Naive thymus-derived CD4-positive, alpha-beta T cell (primary cell): ENCODE data around the gene MAP2K3. TPM values are rescaled to one million over a fixed set of nuclear protein-coding genes. Genes with fewer than 3 reads are reported as not detected.
"Not testable (repeated sequence)": the region's sequence is repeated elsewhere in the genome, so short reads cannot be mapped to it uniquely, and the experiment has no call there.

Experiments
- ATAC-seq: fragments of 150-1000 bp; cut with Tn5 transposase; 2 replicates; pipeline ENCODE4 v1.10.0; 2021; ENCODE audit warnings: mild to moderate bottlenecking, moderate library complexity
- CTCF ChIA-PET: fragments of 350-600 bp; sonication (Branson Sonifier 250); formaldehyde crosslinking; loops from one replicate; lab custom pipeline; 2021; ENCODE audit warnings: antibody characterized with exemption; lab: Charles Lee
- POLR2A ChIA-PET: fragments of 350-600 bp; sonication (Branson Sonifier 250); formaldehyde crosslinking; loops from one replicate; lab custom pipeline; 2021; ENCODE audit warnings: antibody characterized with exemption, inconsistent platforms; lab: Charles Lee
- DNase-seq, 9 donors: peaks; one replicate each; pipeline versions ENCODE4 v3.0.0 to v3.0.0-alpha.2; 2020 to 2022; ENCODE audit warnings: mixed read lengths in 1 of 9
- H3K27ac ChIP-seq: one replicate; pipeline ENCODE4 v1.7.0; 2013; ENCODE audit warnings: mild to moderate bottlenecking, low read depth, low read length, moderate library complexity
- H3K27me3 ChIP-seq, 2 donors: one replicate each; pipeline ENCODE4 v1.7.0; 2013; ENCODE audit warnings: low read length in 2 of 2, mild to moderate bottlenecking in 2 of 2, moderate library complexity in 2 of 2; ENCODE audit not compliant: control insufficient read depth in 2 of 2, insufficient read depth in 2 of 2
- H3K36me3 ChIP-seq, 3 experiments: 1 replicate in 2 of 3; 2 replicates in 1 of 3; pipeline ENCODE4 v1.7.0; 2013; ENCODE audit warnings: low read length in 3 of 3, mild to moderate bottlenecking in 3 of 3, moderate library complexity in 1 of 3; ENCODE audit not compliant: insufficient read depth in 3 of 3, control insufficient read depth in 2 of 3
- H3K4me1 ChIP-seq, 2 donors: one replicate each; pipeline ENCODE4 v1.7.0; 2013; ENCODE audit warnings: low read length in 2 of 2, mild to moderate bottlenecking in 2 of 2, moderate library complexity in 1 of 2; ENCODE audit not compliant: control insufficient read depth in 2 of 2, insufficient read depth in 2 of 2
- H3K4me3 ChIP-seq: 2 replicates; pipeline ENCODE4 v1.7.0; 2013; ENCODE audit warnings: mild to moderate bottlenecking, low read length
- H3K9me3 ChIP-seq, 3 experiments: 1 replicate in 2 of 3; 2 replicates in 1 of 3; pipeline ENCODE4 v1.7.0; 2013; ENCODE audit warnings: low read length in 3 of 3; ENCODE audit not compliant: control insufficient read depth in 2 of 3
- H3K27ac Mint-ChIP-seq, 9 donors: one replicate each; pipeline ENCODE4 v1.8.0; 2020 to 2022; ENCODE audit warnings: mixed read lengths in 9 of 9, mild to moderate bottlenecking in 8 of 9, moderate library complexity in 5 of 9, inconsistent platforms in 2 of 9
- H3K27me3 Mint-ChIP-seq, 5 donors: one replicate each; pipeline ENCODE4 v1.8.0; 2021 to 2022; ENCODE audit warnings: mixed read lengths in 5 of 5, mild to moderate bottlenecking in 1 of 5
- H3K36me3 Mint-ChIP-seq, 5 donors: one replicate each; pipeline ENCODE4 v1.8.0; 2020 to 2022; ENCODE audit warnings: mixed read lengths in 5 of 5, mild to moderate bottlenecking in 3 of 5, inconsistent platforms in 1 of 5
- H3K4me1 Mint-ChIP-seq, 7 donors: one replicate each; pipeline ENCODE4 v1.8.0; 2020 to 2022; ENCODE audit warnings: mixed read lengths in 7 of 7, mild to moderate bottlenecking in 3 of 7, inconsistent platforms in 1 of 7
- H3K4me3 Mint-ChIP-seq, 10 donors: one replicate each; pipeline ENCODE4 v1.8.0; 2020 to 2022; ENCODE audit warnings: mild to moderate bottlenecking in 10 of 10, mixed read lengths in 10 of 10, moderate library complexity in 6 of 10, inconsistent platforms in 2 of 10
- H3K9me3 Mint-ChIP-seq, 11 donors: one replicate each; pipeline ENCODE4 v1.8.0; 2020 to 2022; ENCODE audit warnings: mixed read lengths in 11 of 11, mild to moderate bottlenecking in 4 of 11, inconsistent platforms in 1 of 11, moderate library complexity in 1 of 11
- intact Hi-C, 2 donors: fragments of 100-400 bp; cut with micrococcal nuclease; formaldehyde crosslinking; loops; one replicate each; pipeline ENCODE4 v1.15.1; 2023
- polyA plus RNA-seq, 2 donors: library from polyadenylated mRNA; unstranded; fragments of 300-500 nt; fragmentation: Illumina TruSeq; gene quantifications; one replicate each; pipeline ENCODE4 v1.2.3, GENCODE V29; 2021
- total RNA-seq, 6 experiments: library from RNA in 5 of 6; stranded (reverse) in 5 of 6; gene quantifications; 1 replicate in 5 of 6; 2 replicates in 1 of 6; pipeline ENCODE4 v1.2.3 and lab custom pipeline; 2021 to 2026

Gene MAP2K3
- total and polyA plus RNA-seq, 7 experiments from 2014 or later = 37.5 to 127 (median 47.7) TPM

DNA sequence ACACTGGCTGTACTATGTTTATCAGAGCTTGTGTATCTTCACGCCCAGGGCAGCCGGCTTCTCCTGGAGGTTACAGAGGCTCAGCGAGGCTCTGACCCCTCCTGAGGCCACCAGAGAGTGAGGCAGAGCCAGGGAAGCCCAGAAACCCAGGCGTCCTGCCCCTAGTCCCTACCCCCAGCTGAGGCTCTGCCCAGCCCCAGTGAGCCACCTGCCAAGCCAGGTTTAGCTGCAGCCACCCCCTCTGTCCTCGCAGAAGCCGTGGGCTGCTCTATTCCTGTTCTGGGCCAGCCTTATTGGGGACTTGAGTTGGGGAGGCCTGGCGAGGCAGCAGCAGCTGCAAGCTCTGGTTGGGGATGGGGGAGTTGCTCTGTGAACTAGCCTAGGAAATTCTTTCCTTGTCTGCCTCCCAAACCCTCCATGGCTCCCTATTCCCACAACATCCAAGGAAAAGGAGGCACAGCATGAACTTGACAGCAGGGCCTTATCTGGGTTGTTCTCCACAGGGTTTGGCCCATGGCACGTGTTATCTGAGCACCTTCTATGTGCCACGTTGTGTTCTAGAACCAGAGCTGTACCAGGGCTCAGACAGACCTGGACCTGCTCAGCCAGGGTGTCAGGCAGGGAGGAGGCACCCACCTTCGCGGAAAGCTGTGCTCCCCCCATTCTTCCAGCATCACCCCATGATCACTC is 35.3 kb downstream of the MAP2K3 start:
- intact Hi-C loops = loop anchor here in 1 of 2 donors (5.0 to 10.0 kb wide), 3 partner anchors 135 to 278 kb away; partner anchors contain the start of gene USP22
- H3K36me3 ChIP-seq, H3K4me1 Mint-ChIP-seq, DNase-seq, H3K4me3 ChIP-seq, H3K4me1 ChIP-seq, H3K4me3 Mint-ChIP-seq, H3K9me3 Mint-ChIP-seq, H3K9me3 ChIP-seq, H3K27ac ChIP-seq, ATAC-seq, H3K36me3 Mint-ChIP-seq, POLR2A ChIA-PET, H3K27me3 ChIP-seq: not testable (repeated sequence)
- Mint-ChIP-seq H3K27ac (peak overlapping the region in 1 of 9 donors; percentile 46), H3K27me3 (peaks cover 0 to 12% (median 6%) of the 10 kb centered on the region in 5 donors)
- CTCF ChIA-PET = interaction anchor here (0.7 kb wide), 1 partner anchor 377 kb away, joined by 3 read pairs; no protein-coding TSS in a partner anchor

DNA sequence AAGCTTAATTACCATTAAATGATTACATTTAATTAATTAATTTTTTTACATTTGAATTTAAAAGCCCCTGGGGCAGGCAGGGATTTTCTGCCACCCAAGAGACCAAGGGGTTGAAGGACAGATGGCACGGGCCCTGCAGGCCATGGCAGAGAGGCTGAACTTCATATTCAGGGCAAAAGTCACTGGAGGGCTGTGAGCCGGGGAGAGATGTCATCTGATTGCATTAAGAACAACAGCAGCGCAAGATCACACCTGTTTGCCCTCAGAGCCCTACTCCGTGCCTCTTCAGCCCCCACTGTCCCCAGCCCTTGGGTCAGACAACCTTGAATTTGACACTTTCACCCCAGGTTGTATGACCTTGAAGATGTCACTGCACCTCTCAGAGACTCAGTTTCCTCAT is 35.9 kb downstream of the MAP2K3 start:
- POLR2A ChIA-PET, H3K9me3 Mint-ChIP-seq, H3K36me3 Mint-ChIP-seq, H3K4me3 ChIP-seq, H3K27ac ChIP-seq, DNase-seq, H3K27me3 ChIP-seq, H3K4me1 ChIP-seq, H3K27ac Mint-ChIP-seq, H3K36me3 ChIP-seq, H3K9me3 ChIP-seq, ATAC-seq, H3K4me1 Mint-ChIP-seq: not testable (repeated sequence)
- CTCF ChIA-PET = interaction anchor here (0.7 kb wide), 1 partner anchor 377 kb away, joined by 3 read pairs; no protein-coding TSS in a partner anchor
- intact Hi-C loops = loop anchor here in 1 of 2 donors (5.0 to 10.0 kb wide), 2 partner anchors 134 to 278 kb away; partner anchors contain the start of gene USP22
- Mint-ChIP-seq H3K27me3 (peaks cover 0 to 16% (median 6%) of the 10 kb centered on the region in 5 donors), H3K4me3 (peak overlapping the region in 1 of 10 donors; percentile 25)

DNA sequence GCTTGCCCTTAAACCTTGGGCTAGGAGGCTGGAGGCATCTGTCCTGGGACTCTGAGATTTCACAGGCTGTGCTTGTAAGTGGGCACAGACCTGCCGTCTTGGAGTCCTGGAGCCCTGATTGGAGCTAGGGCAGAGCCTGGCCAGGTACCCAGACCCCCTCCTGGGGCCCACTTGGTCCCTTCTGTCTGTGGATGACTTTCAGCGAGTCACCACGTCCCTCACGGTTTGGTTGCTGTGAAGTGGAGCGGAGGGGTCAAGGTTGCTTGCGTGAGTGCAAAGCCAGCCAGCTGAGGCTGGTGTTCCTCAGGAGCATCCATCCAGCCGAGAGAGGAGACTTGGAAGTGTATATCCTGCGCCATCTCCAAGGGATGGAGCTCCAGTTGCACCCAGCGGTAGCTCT is 36.5 kb downstream of the MAP2K3 start:
- H3K36me3 Mint-ChIP-seq, H3K27ac Mint-ChIP-seq, H3K4me1 Mint-ChIP-seq, ATAC-seq, CTCF ChIA-PET, DNase-seq, H3K4me3 Mint-ChIP-seq, H3K36me3 ChIP-seq, POLR2A ChIA-PET, H3K27ac ChIP-seq, H3K4me1 ChIP-seq, H3K4me3 ChIP-seq, H3K9me3 Mint-ChIP-seq, H3K27me3 ChIP-seq, H3K9me3 ChIP-seq: not testable (repeated sequence)
- intact Hi-C loops = loop anchor here in 1 of 2 donors (5.0 to 10.0 kb wide), 2 partner anchors 134 to 279 kb away; partner anchors contain the start of gene USP22
- peaks cover 0 to 20% (median 6%) of the 10 kb centered on the region in 5 donors for H3K27me3 Mint-ChIP-seq

DNA sequence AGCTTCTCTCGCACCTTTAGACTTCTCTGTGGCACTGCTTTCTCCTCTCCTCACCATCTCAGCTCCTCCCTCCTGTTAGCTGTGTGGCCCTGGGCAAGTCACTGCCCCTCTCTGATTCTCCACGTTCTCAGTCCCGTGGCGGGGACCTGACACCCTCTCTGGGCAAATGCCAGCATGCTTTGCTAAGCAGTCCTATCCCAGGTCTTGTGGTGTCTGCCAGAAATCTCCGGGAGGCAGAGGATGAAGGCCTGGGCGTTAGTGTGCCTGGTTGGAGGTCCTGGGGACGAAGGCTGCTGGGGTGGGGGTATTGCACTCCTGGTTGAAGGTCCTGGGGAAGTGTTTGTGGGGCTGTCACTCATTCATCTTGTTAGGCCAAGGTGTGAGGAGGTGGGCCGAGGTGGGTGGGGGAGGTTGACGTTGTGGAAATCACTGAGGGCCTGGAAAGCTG is 37.3 kb downstream of the MAP2K3 start:
- H3K9me3 Mint-ChIP-seq, H3K9me3 ChIP-seq, H3K27ac ChIP-seq, H3K27ac Mint-ChIP-seq, ATAC-seq, POLR2A ChIA-PET, H3K4me3 ChIP-seq, CTCF ChIA-PET, DNase-seq, H3K36me3 ChIP-seq, H3K4me1 Mint-ChIP-seq, H3K36me3 Mint-ChIP-seq, H3K4me1 ChIP-seq, H3K27me3 ChIP-seq: not testable (repeated sequence)
- Mint-ChIP-seq H3K27me3 (peaks cover 0 to 20% (median 6%) of the 10 kb centered on the region in 5 donors), H3K4me3 (peak overlapping the region in 1 of 10 donors; percentile 29)
- intact Hi-C loops = loop anchor here (2.0 to 10.0 kb wide), 5 partner anchors 35 to 279 kb away; partner anchors contain the start of genes MAP2K3 (in 1 of the 2) and USP22 (in 1 of the 2)

DNA sequence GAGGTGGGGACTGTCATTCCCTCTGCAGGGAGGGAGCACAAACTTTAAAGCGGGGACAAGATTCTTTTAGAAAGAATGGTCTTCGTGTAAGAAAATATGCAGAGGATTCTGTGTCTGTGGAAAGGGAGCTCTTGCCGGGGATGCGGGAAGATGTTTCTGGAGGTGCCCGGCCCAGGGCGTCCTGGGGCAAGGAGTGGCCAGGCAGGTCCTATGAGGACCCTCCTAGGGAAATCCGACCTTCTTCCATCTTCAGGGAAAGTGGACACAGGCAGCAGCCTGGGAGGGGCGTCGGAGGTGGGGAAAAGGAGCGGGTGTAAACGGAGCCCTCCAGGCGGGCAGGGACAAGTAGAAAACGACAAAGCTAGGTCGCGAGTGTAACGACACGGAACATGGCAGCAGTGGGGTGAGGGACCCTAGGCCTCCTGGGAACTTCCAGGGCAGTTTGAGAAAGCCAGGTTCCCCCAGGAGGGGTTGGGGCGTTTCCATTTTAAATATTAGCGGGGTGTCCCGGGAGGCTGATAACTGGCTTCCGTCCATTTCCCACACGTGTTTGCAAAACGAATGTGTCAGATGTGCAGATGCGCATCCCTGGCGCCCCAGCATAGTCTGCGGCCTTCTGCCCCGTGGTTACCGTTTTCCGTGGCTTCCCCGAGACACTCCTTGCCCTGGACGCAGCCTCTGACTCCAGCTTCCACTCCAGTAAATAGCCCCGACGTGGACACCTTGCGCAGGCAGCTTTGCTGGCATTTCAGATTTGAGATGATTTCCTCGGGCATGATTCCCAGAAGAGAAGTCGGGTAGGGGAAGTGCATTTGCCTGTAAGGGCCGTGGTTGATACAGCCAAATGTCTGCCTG is 39.0 kb downstream of the MAP2K3 start:
- DNase-seq, H3K9me3 ChIP-seq, H3K4me1 ChIP-seq, H3K27me3 ChIP-seq, H3K27ac ChIP-seq, POLR2A ChIA-PET, H3K36me3 ChIP-seq, H3K36me3 Mint-ChIP-seq: not testable (repeated sequence)
- intact Hi-C loops = loop anchor here (1.0 to 10.0 kb wide), 10 partner anchors 37 to 281 kb away; partner anchors contain the start of genes TMEM11 (in 2 of the 2), DHRS7B (in 1 of the 2), MAP2K3 (in 1 of the 2) and NATD1 (in 1 of the 2)
- H3K9me3 Mint-ChIP-seq = peaks cover 0 to 10% (median 0%) of the 10 kb centered on the region in 11 donors
- H3K27ac Mint-ChIP-seq = peak overlapping the region in 8 of 9 donors; percentile 61 to 90 (median 80)
- CTCF ChIA-PET = interaction anchor here (0.5 kb wide), 1 partner anchor 133 kb away, joined by 5 read pairs; no protein-coding TSS in a partner anchor
- peak overlapping the region; percentile 85 to 98 (median 92) for H3K4me3 Mint-ChIP-seq
- H3K4me3 ChIP-seq = peak overlapping the region; percentile 87
- peaks cover 0 to 11% (median 6%) of the 10 kb centered on the region in 7 donors for H3K4me1 Mint-ChIP-seq
- peaks cover 0 to 20% (median 6%) of the 10 kb centered on the region in 5 donors for H3K27me3 Mint-ChIP-seq
- ATAC-seq = peak; percentile 3

DNA sequence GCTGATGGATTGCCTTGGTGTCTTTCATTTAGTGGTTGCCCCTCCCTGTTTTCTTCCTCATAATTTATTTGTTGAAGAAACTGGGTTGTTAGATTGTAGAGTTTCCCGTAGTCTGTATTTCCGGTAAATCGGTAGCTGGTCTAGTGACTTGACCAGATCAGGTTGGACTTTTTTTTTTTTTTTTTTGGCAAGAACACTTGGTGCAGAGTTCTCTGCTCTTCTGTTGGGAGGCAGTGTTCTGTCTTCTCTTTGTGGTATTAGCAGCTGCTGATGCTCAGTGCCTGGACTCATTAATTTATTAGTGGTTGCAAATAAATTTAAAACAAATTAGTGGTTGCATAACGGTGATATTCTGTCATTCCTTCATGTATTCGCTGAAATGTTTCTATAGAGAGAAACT is 40.2 kb downstream of the MAP2K3 start:
- H3K27ac Mint-ChIP-seq, H3K27ac ChIP-seq, H3K36me3 ChIP-seq, H3K27me3 ChIP-seq, H3K4me1 ChIP-seq, DNase-seq, CTCF ChIA-PET, ATAC-seq, H3K36me3 Mint-ChIP-seq, H3K9me3 ChIP-seq, H3K4me3 ChIP-seq, POLR2A ChIA-PET: not testable (repeated sequence)
- intact Hi-C loops = loop anchor here in 1 of 2 donors (5.0 to 10.0 kb wide), 2 partner anchors 130 to 282 kb away; partner anchors contain the start of gene USP22
- Mint-ChIP-seq H3K27me3 (peaks cover 0 to 23% (median 9%) of the 10 kb centered on the region in 5 donors), H3K9me3 (peaks cover 0 to 16% (median 4%) of the 10 kb centered on the region in 11 donors), H3K4me1 (peaks cover 0 to 11% (median 6%) of the 10 kb centered on the region in 7 donors), H3K4me3 (peak overlapping the region in 1 of 10 donors; percentile 14)
